Tibial nerve (tissue), 4 donors: ENCODE data around the gene RHBDD1.

Experiments
- CTCF ChIP-seq, 5 experiments: fragments of 200-600 bp in 3 of 5; fragments of 450-650 bp in 2 of 5; sonication (generic) in 3 of 5; IDR thresholded peaks; one replicate each; pipeline ENCODE4 v1.5.1; 2016 to 2019; ENCODE audit warnings: antibody characterized with exemption in 5 of 5, mild to moderate bottlenecking in 3 of 5, moderate library complexity in 2 of 5
- EP300 ChIP-seq, 2 donors: sonication (generic); formaldehyde crosslinking; IDR thresholded peaks; one replicate each; pipeline ENCODE4 v1.6.1; 2017; ENCODE audit warnings: antibody characterized with exemption in 2 of 2, mild to moderate bottlenecking in 1 of 2

DNA sequence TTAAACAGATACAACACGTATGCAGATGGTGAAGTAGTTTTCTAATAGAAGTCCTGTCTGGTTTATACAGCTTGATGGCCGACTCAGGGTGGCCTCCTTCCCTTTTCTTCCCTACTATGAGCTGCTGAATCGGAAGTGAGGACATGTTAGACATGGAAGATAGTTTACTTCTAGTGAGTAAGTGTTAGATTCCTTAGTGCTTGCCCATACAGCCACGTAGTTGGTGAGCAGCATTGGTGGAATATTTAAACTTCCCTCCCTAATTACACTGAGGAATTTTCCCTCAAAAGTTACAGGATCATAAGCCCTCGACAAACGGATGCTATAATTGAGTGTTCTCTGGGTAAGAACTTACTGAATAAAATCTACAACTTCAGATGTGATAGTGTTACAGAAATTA lies 52.1 kb downstream of the RHBDD1 start:
- TF ChIP-seq CTCF (IDR thresholded peaks at IDR 0.05): no peak
- no peak for TF ChIP-seq EP300 (IDR thresholded peaks at IDR 0.05)
